Suppressor macrophage treated with lipopolysaccharide for 4 hours (primary cell): ENCODE measurements around the gene HOXB7.

Source experiments
- DNase-seq: peaks from one replicate; pipeline ENCODE4 v3.0.0-alpha.2; 2020

Gene HOXB7

DNA sequence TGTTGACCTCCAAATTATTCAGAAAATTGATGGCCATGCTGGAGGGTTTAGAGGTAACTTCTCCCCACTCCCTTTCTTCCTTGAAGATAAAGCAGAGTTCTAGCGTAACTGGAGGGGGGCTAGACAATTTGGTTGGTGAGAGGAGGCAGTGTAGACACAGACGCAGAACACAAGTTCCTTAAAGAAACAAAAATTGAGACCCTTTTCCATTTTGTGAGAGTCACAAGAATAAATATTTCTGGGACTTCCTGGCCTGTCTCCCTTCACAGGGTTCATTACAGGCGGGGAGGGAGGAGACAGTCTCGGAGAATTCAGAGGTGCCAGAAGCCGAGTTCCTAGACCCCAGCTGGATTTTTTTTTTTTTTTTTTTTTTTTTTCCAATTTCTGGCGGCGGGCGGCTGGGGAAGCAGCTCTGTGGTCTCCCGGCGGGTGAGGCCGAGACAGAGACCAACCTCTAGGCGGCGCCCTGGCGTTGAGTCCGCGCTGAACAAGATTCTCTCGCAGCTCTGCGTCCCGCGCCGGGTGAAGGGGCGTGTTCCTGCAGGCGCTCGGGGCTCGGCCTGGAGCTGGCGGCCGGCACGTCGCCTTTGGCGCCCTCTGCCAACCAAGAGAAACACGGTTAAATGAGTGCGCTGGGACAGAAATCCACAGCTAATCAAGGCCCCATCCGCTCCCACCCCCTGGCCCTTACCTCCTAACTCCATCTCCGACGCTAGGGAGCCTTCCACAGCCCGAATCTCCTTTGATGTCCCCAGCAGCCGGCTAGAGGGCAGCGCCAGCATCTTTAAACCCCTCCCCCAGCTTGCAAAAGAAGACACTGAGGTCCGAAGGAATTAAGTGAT, 25.6 kb upstream of the HOXB7 start:
- DNase-seq, result peak; percentile 70

GRCh38 chr17:48634493-48635208, 23.8 kb upstream of the HOXB7 start:
- no peak for DNase-seq

DNA sequence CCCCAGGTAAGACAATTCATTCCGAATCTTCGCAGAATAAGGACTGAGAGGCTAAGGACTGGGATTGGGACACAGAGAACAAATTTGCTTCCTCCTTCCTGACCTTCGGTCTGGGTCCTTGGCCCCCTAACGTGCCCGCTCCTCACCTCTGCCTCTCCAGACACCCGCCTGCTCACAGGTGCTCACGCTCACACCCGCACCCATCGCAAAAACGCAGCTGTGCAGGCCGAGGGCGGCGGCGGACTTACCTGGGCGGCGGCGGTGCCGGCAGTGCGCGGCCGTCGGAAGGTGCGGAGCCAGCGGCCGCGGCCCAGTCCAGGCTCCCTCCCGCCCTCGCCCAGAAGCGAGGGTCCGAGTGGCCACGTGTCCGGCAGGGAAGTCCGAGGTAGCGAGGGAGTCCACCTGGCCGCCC, 22.5 kb upstream of the HOXB7 start:
- DNase-seq, result no peak

- DNase-seq, result no peak
Measured at GRCh38 chr17:48632579-48633265, 21.9 kb upstream of the HOXB7 start.

DNA sequence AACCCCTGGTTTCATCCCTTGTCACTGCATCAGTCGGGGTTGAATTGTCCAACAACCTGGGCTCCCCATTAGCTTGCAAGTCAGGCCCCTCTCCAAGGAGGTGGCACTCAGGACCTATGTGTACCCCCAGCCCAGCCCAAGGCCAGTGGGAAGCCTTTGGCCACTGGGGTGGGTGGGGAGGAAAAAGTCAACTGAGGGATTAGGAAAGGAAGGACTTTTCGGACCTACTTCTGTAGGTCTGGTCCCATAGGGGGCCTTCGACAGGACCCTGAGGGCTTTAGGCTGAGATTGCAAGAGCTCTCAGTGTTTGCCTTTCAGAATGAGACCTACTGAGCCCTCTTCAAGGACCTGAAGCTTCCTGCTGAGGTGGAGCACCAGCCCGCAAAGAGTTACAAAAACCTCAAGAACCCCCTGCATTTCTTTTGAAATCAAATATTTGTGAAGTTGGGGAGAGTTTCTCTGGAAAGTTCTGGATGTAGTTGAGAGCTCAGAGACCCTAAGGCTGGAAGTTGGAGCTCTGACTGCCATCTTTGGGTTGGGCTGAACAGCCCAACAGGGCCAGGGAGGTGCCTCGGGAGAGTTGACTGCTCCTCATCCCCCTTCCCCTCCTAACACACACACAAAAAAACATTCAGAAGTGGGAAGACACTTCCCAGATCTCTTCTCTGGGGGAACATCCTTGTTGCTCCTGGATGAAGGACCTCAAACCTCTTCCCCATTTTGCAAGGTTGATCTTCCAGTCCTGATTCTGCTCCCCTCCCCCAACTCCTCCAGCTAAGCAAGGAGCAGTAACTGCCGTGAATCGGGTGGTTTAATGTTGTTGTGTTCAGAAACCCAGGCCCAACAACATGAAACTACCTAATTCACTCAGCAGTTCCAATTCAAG, 21.1 kb upstream of the HOXB7 start:
- DNase-seq, result no peak

- no peak for DNase-seq
Measured at GRCh38 chr17:48630925-48631692, 20.3 kb upstream of the HOXB7 start.

DNA sequence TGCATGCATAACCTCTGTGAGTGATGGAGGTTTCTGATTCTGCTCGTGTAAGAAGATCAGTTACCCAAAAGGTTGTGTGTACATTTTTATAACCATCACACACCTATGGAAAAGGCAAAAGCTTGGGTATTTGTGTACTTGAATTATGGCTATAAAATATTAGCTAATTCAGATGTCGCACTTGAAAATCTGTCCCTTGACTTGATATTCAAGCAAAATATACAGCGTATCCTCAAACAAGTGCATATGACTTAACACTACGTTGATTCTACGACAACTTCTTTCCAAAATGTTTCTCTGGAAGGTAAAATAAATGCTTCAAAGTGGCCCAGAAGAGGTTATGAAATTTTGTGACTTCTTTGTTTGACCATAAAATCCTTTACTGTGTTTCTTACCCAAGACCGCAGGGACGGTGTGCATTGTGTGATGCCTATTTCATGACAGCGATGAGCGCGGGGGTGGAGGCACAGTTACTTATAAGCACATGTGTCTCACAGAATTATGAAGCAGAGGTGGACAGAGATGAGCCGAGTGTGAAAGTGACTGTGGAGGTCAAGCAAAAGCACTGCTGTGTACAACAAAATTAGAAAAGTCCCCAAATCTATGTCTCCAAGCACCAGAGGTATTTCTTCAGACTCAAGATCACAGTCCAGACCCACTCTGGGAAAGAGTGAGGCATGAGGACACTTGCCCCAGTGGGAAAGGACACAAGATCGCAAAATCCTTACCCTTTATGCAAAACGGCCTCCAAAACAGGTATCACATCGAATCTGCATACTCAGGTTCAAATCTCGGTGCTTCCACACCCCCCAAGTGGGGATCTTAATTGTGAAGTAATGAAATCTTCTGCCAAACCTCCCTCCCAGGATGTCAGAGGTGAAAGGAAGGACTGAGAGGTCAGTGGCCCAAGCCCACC, 19.4 kb upstream of the HOXB7 start:
- DNase-seq, result no peak

- DNase-seq, result no peak
Measured at GRCh38 chr17:48629411-48629759, 18.6 kb upstream of the HOXB7 start.

DNA sequence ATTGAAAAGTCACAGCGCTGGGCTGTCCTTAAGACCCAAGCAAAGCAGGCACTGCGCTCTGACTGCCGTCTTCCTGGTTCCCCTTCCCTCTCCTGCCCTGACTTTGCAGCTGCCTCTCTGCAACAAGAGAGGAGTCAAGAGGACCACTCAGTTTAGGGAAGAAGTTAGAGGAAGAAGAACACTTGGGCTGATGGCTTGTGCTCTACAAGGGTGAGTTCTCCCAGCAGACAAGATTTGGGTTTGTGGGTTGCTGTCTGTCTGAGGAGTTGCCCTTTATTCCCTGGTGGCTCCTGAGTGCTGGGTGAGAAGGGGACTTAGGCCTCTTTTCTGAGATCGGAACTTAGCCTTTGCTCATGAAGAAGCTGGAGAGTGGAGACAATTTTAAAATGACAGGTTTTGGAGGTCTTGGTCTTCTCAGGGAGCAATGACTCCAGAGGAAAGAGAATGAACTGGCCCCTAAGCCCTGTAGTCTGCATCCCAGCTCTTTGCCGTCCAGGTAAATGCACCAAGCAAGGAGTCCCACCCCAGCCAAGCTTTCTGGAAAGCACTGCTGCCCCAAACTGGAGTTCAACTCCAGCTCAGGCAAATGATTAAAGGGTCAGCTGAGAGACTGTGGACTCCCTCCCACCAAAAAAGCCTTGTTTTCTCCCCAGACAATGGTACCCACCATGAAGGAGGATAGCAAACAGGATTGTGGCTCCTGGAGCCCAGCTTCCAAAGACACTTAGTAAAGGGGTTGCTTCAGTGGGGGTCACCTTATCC, 18.0 kb upstream of the HOXB7 start:
- no peak for DNase-seq

GRCh38 chr17:48627623-48628521, 17.1 kb upstream of the HOXB7 start:
- DNase-seq, result no peak

DNA sequence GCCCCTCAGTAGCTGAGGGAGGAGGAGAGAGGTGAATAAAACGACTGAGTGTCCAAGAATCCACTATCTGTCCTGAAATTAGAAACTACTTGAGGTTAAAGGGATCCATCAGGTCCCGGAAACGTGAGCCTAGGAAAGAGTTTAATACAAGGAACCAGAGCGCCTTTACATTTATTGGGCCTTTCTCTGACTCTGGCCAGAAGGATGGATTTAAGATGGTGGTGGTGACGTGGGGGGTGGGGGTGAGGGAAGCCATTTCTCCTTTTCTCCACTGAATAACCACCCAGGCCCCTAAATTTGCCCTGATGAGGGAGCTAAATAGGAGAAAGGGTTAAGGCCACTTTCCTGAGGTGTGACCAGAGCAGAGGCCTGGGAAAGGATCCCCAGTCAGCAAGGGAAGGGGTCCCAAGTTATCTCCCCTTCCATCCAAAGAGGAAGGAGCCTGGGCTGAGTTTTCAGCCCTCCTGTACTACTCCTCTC, 16.3 kb upstream of the HOXB7 start:
- DNase-seq, result no peak

DNA sequence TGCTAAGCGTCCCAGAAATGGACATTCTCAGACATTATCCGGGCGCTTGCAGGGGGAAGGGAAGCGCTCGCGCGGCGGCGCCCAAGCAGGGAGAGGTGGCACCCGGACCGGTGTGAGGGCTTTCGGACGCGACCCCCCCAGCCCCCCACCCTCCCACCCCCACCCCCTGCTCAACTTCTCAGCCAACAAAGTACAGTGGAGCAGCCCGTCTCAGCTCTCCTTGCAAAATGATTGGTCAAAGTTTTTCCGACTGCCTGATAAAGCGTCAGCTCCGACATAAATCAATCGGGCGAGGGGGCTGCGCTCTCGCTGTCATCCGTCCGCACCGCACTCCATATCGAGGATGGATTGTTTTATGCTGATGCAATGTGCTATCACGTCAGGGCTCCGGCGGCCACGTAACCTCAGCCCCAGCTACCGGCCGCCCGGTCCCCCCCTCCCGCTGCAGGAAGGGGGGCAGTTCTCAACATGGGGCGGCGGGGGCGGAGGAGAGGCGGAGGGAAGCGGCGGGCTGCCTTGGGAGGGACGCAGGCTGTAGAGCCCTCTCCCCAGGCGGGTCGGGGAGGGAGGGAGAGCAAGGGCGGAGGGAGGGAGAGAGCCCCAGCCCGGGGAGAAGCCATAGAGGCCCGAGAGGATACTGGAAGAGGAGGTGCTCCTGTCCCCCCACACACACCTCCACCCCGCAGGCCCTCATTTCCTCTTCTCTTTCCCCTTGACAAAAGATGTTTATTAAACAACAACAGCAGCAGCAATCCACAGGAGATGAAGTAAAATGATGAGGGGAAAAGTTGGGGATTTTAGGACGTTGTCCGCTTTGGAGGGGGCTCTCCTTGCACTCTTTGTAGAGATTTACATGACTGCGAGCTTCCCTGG, 15.7 kb upstream of the HOXB7 start, which contains the start of gene HOXB9:
HOXB9 (minus strand) TSS at position 114 of the 873 bp plus-strand sequence; CDS start at position 25, 89 bp downstream.
- no peak for DNase-seq

DNA sequence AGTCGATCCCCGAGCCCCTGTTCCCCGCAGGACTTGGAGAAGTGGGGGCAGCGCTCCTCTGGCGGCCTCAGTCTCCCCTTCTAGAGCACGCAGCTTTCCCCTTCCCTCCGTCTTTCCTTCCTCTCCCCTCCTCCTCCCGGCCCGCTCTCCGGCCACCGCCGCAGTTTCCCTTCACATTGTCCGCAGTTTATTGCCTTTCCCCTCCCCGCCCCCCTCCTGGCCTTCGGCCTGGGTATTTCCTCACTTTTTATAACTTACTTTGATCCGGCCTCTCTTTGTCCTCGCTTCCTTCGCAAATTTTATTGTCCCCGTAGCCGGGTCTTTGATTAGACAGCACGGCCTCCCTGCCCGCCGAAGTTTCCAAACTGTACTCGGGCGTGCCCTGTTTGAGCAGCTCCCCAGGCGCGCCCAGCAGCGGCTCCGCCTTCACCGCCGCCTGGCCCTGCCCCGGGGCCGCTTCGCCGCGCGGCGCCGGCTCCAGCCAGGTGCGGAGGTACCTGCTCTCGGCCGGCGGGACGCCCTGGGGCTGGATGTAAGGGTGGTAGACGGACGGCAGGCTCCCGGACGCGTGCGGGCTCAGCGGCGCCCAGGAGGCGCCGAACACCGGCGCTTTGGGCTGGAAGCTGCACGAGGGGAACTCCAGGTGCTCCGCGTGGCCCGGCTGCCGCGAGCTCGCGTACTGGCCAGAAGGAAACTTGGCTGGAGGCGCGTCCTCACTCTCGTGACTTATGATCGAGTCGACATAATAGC, 14.9 kb upstream of the HOXB7 start:
- DNase-seq, result no peak

- no peak for DNase-seq
Measured at GRCh38 chr17:48624544-48625494, 14.0 kb upstream of the HOXB7 start.

- DNase-seq, result no peak
Measured at GRCh38 chr17:48624118-48624517, 13.3 kb upstream of the HOXB7 start.

DNA sequence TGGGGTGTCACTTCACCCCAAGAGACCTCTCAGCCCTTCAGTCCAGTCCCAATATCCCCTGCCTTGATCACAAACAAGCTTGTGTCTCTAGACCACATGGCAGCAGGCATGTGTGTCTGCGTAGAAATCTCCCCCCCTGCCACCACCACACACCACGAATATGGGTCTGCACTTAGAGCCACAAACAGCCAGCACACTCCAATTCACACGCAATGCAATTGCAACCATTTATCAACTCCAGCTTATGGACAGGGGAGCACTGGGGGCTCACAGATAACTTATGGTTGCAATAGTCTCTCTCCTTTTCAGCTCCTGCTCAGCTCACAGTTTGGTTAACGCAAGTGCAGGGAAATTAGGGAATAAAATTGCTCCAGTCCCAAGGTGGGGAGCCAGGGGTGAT, 12.8 kb upstream of the HOXB7 start:
- DNase-seq, result no peak
